WTC11 (cell line): ENCODE data around the gene MFSD12. TPM values are rescaled to one million over a fixed set of nuclear protein-coding genes. Genes with fewer than 3 reads are reported as not detected.

Experiments
- ATAC-seq: fragments of 200-7000 bp; cut with Tn5 transposase; 2 replicates; pipeline ENCODE4 v1.10.0; 2021; ENCODE audit warnings: mild to moderate bottlenecking, moderate library complexity
- CTCF ChIA-PET: fragments of 300-600 bp; sonication (Branson Sonifier 250); formaldehyde crosslinking; loops from one replicate; lab custom pipeline; 2021; ENCODE audit warnings: antibody characterized with exemption; lab: Charles Lee
- POLR2A ChIA-PET: fragments of 350-600 bp; sonication (Branson Sonifier 250); formaldehyde crosslinking; loops from one replicate; lab custom pipeline; 2021; ENCODE audit warnings: antibody characterized with exemption; lab: Charles Lee
- DNase-seq: peaks from one replicate; pipeline ENCODE4 v3.0.0; 2021; ENCODE audit warnings: low spot score
- H3K27ac Mint-ChIP-seq: 2 replicates; pipeline ENCODE4 v1.8.0; 2021; ENCODE audit warnings: mixed read lengths
- H3K27me3 Mint-ChIP-seq: 2 replicates; pipeline ENCODE4 v1.8.0; 2021; ENCODE audit warnings: low read depth, mild to moderate bottlenecking, moderate library complexity, mixed read lengths
- H3K36me3 Mint-ChIP-seq: 2 replicates; pipeline ENCODE4 v1.8.0; 2021; ENCODE audit warnings: mixed read lengths
- H3K4me1 Mint-ChIP-seq: 2 replicates; pipeline ENCODE4 v1.8.0; 2022; ENCODE audit warnings: mixed read lengths
- H3K4me3 Mint-ChIP-seq: 2 replicates; pipeline ENCODE4 v1.8.0; 2021; ENCODE audit warnings: mild to moderate bottlenecking, moderate library complexity, mixed read lengths
- H3K9me3 Mint-ChIP-seq: 2 replicates; pipeline ENCODE4 v1.8.0; 2021; ENCODE audit warnings: mixed read lengths
- AFF4 ChIP-seq: sonication (generic); formaldehyde crosslinking; IDR thresholded peaks from 2 replicates; pipeline ENCODE4 v1.8.1; 2023; ENCODE audit warnings: mild to moderate bottlenecking, missing genetic modification reagents, borderline replicate concordance
- ATF1 ChIP-seq: sonication (generic); formaldehyde crosslinking; IDR thresholded peaks from 2 replicates; pipeline ENCODE4 v1.8.1; 2023; ENCODE audit warnings: mild to moderate bottlenecking, moderate library complexity, missing genetic modification reagents
- CTCF ChIP-seq: fragments of 200-600 bp; IDR thresholded peaks from 2 replicates; pipeline ENCODE4 v1.8.0; 2022; ENCODE audit warnings: antibody characterized with exemption
- E2F4 ChIP-seq: sonication (generic); formaldehyde crosslinking; IDR thresholded peaks from 2 replicates; pipeline ENCODE4 v1.8.1; 2022; ENCODE audit warnings: low read depth, mild to moderate bottlenecking, moderate library complexity, missing genetic modification reagents, borderline replicate concordance
- E2F5 ChIP-seq: sonication (generic); formaldehyde crosslinking; IDR thresholded peaks from 2 replicates; pipeline ENCODE4 v1.8.1; 2022; ENCODE audit warnings: mild to moderate bottlenecking, moderate library complexity, missing genetic modification reagents
- ESRRA ChIP-seq: sonication (generic); formaldehyde crosslinking; IDR thresholded peaks from 2 replicates; pipeline ENCODE4 v1.8.1; 2022; ENCODE audit warnings: mild to moderate bottlenecking, missing genetic modification reagents, borderline replicate concordance
- ETV6 ChIP-seq: sonication (generic); formaldehyde crosslinking; IDR thresholded peaks from 2 replicates; pipeline ENCODE4 v1.8.1; 2022; ENCODE audit warnings: mild to moderate bottlenecking, missing genetic modification reagents
- GTF2I ChIP-seq: fragments of 250-450 bp; sonication (Bioruptor Pico); conservative IDR thresholded peaks from 2 replicates; pipeline ENCODE4 v1.4.0; 2021; ENCODE audit warnings: mild to moderate bottlenecking
- MLX ChIP-seq: sonication (generic); formaldehyde crosslinking; IDR thresholded peaks from 2 replicates; pipeline ENCODE4 v1.8.1; 2023; ENCODE audit warnings: mild to moderate bottlenecking, missing genetic modification reagents, moderate library complexity
- RORB ChIP-seq: fragments of 250-450 bp; sonication (Bioruptor Pico); IDR thresholded peaks from 2 replicates; pipeline ENCODE4 v1.9.0; 2021; ENCODE audit warnings: mild to moderate bottlenecking
- SP1 ChIP-seq: sonication (generic); formaldehyde crosslinking; conservative IDR thresholded peaks from 2 replicates; pipeline ENCODE4 v1.8.1; 2022; ENCODE audit warnings: missing genetic modification reagents
- TCF7 ChIP-seq: sonication (generic); formaldehyde crosslinking; IDR thresholded peaks from 2 replicates; pipeline ENCODE4 v1.8.0; 2022; ENCODE audit warnings: mild to moderate bottlenecking, low read depth, missing genetic modification reagents, moderate library complexity
- TEAD1 ChIP-seq: sonication (generic); formaldehyde crosslinking; IDR thresholded peaks from 2 replicates; pipeline ENCODE4 v1.8.0; 2022; ENCODE audit warnings: mild to moderate bottlenecking, missing genetic modification reagents
- TP53 ChIP-seq: sonication (generic); formaldehyde crosslinking; IDR thresholded peaks from 2 replicates; pipeline ENCODE4 v1.8.1; 2023; ENCODE audit warnings: mild to moderate bottlenecking, missing genetic modification reagents
- ZBTB21 ChIP-seq: sonication (generic); formaldehyde crosslinking; IDR thresholded peaks from 2 replicates; pipeline ENCODE4 v1.8.1; 2023; ENCODE audit warnings: mild to moderate bottlenecking, missing genetic modification reagents, borderline replicate concordance
- ZNF138 ChIP-seq: sonication (generic); formaldehyde crosslinking; conservative IDR thresholded peaks from 2 replicates; pipeline ENCODE4 v1.8.1; 2022; ENCODE audit warnings: mild to moderate bottlenecking, moderate library complexity, missing genetic modification reagents
- ZNF219 ChIP-seq: sonication (generic); formaldehyde crosslinking; IDR thresholded peaks from 2 replicates; pipeline ENCODE4 v1.8.0; 2023; ENCODE audit warnings: missing genetic modification reagents, mild to moderate bottlenecking, borderline replicate concordance
- ZNF263 ChIP-seq: sonication (generic); formaldehyde crosslinking; IDR thresholded peaks from 2 replicates; pipeline ENCODE4 v1.8.1; 2022; ENCODE audit warnings: low read depth, mild to moderate bottlenecking, moderate library complexity, missing genetic modification reagents
- ZNF425 ChIP-seq: fragments of 250-450 bp; sonication (Bioruptor Pico); conservative IDR thresholded peaks from 2 replicates; pipeline ENCODE4 v1.9.0; 2021; ENCODE audit warnings: mild to moderate bottlenecking
- ZNF512 ChIP-seq: sonication (generic); formaldehyde crosslinking; IDR thresholded peaks from 2 replicates; pipeline ENCODE4 v1.8.1; 2022; ENCODE audit warnings: missing genetic modification reagents, borderline replicate concordance
- total RNA-seq: library from RNA; stranded (reverse); gene quantifications from 3 replicates; pipeline ENCODE4 v1.2.3, GENCODE V29; 2021

MFSD12 gene
- total RNA-seq, 1 experiment from 2014 or later = 59.9 TPM

GRCh38 chr19:3549816-3550215 lies 7.6 kb downstream of the MFSD12 start:
- TF ChIP-seq AFF4 (CRISPR knock-in tag) (no peak), ESRRA (CRISPR knock-in tag) (no peak), E2F5 (CRISPR knock-in tag) (no peak), TCF7 (CRISPR knock-in tag) (no peak), ZNF263 (CRISPR knock-in tag) (no peak), TP53 (CRISPR knock-in tag) (no peak)
- H3K27ac Mint-ChIP-seq = no peak overlapping the region
- H3K9me3 Mint-ChIP-seq = no peaks in the 10 kb centered on the region
- POLR2A ChIA-PET = no interaction called here
- ATAC-seq (no peak), DNase-seq (no peak)
- no peaks in the 10 kb centered on the region for H3K27me3 Mint-ChIP-seq
- no peaks in the 10 kb centered on the region for H3K4me1 Mint-ChIP-seq
- H3K36me3 Mint-ChIP-seq = no peaks in the 10 kb centered on the region
- no peak overlapping the region for H3K4me3 Mint-ChIP-seq
- CTCF ChIA-PET = interaction anchor here (1.0 kb wide), 1 partner anchor 26 kb away, joined by 3 read pairs; no protein-coding TSS in a partner anchor

GRCh38 chr19:3548606-3549005 lies 8.8 kb downstream of the MFSD12 start:
- CTCF ChIA-PET = interaction anchor here (1.0 to 1.5 kb wide), 2 partner anchors 27 to 35 kb away, joined by 3 to 6 read pairs; no protein-coding TSS in a partner anchor
- POLR2A ChIA-PET = no interaction called here

GRCh38 chr19:3547767-3548282 lies 9.6 kb downstream of the MFSD12 start:
- no peak for ATAC-seq
- no peaks in the 10 kb centered on the region for H3K36me3 Mint-ChIP-seq
- no peak for DNase-seq
- CTCF ChIA-PET = interaction anchor here (0.7 to 4.4 kb wide), 4 partner anchors 9 to 34 kb away, joined by 4 to 115 read pairs (median 6); partner anchors contain the start of gene MFSD12
- no peaks in the 10 kb centered on the region for H3K27me3 Mint-ChIP-seq
- no peaks in the 10 kb centered on the region for H3K4me1 Mint-ChIP-seq
- no peaks in the 10 kb centered on the region for H3K9me3 Mint-ChIP-seq
- POLR2A ChIA-PET = interaction anchor here (0.6 kb wide), 1 partner anchor 428 kb away, joined by 3 read pairs; no protein-coding TSS in a partner anchor
- H3K4me3 Mint-ChIP-seq = no peak overlapping the region
- H3K27ac Mint-ChIP-seq = no peak overlapping the region
- TF ChIP-seq E2F4 (CRISPR knock-in tag) (no peak), SP1 (CRISPR knock-in tag) (no peak), ATF1 (no peak), ZNF512 (CRISPR knock-in tag) (no peak), ZBTB21 (CRISPR knock-in tag) (no peak), ZNF219 (CRISPR knock-in tag) (no peak), ZNF425 (CRISPR knock-in tag) (no peak), CTCF (no peak), MLX (no peak), TEAD1 (no peak), RORB (CRISPR knock-in tag) (no peak), ZNF138 (CRISPR knock-in tag) (no peak), GTF2I (CRISPR knock-in tag) (no peak)

More at GRCh38 chr19:3548606-3549005, 8.8 kb downstream of the MFSD12 start:
- H3K27ac Mint-ChIP-seq = no peak overlapping the region
- no peaks in the 10 kb centered on the region for H3K4me1 Mint-ChIP-seq
- no peak for DNase-seq
- TF ChIP-seq ETV6 = no peak
- no peaks in the 10 kb centered on the region for H3K9me3 Mint-ChIP-seq
- no peaks in the 10 kb centered on the region for H3K27me3 Mint-ChIP-seq
- no peaks in the 10 kb centered on the region for H3K36me3 Mint-ChIP-seq
- no peak for ATAC-seq
- no peak overlapping the region for H3K4me3 Mint-ChIP-seq
